Lower lobe of right lung (tissue), 2 donors: ENCODE results near the gene SPSB2. TPM values are rescaled to one million over a fixed set of nuclear protein-coding genes. Genes with fewer than 3 reads are reported as not detected.
A peak's percentile ranks its signal among the peaks of the same experiment; 100 is the strongest.
"Not testable (repeated sequence)": the region's sequence is repeated elsewhere in the genome, so short reads cannot be mapped to it uniquely, and the experiment has no call there.

Experiments
- ATAC-seq, 2 donors: fragments of 200-7000 bp; cut with Tn5 transposase; one replicate each; pipeline ENCODE4 v1.9.1; 2020 to 2022; ENCODE audit warnings: mild to moderate bottlenecking in 2 of 2, moderate library complexity in 2 of 2
- DNase-seq: peaks from one replicate; pipeline ENCODE4 v3.0.0-alpha.2; 2020
- H3K27ac ChIP-seq: fragments of 200-600 bp; one replicate; pipeline ENCODE4 v1.8.0; 2022
- H3K27me3 ChIP-seq: fragments of 200-600 bp; one replicate; pipeline ENCODE4 v1.8.0; 2022; ENCODE audit warnings: low read depth
- H3K36me3 ChIP-seq: fragments of 200-600 bp; one replicate; pipeline ENCODE4 v1.8.0; 2022; ENCODE audit warnings: mild to moderate bottlenecking
- H3K4me1 ChIP-seq: fragments of 200-600 bp; one replicate; pipeline ENCODE4 v1.8.0; 2022
- H3K4me3 ChIP-seq: fragments of 200-600 bp; one replicate; pipeline ENCODE4 v1.8.0; 2022; ENCODE audit warnings: mild to moderate bottlenecking
- H3K9me3 ChIP-seq: fragments of 200-600 bp; one replicate; pipeline ENCODE4 v1.8.0; 2022
- intact Hi-C: fragments of 100-400 bp; cut with DNase I; formaldehyde crosslinking; loops from one replicate; pipeline ENCODE4 v1.11.0; 2022
- total RNA-seq: library from RNA; stranded (reverse); fragmentation: NEBNext Ultra II Directional; extraction: Animal tissue kit (Norgen Biotek cat#: 25700); gene quantifications from one replicate; pipeline ENCODE4 v1.2.1, GENCODE V29; 2021
- TF ChIP-seq, protein P1 (sequence below): fragments of 200-600 bp; IDR thresholded peaks from one replicate; pipeline ENCODE4 v1.8.0; 2022; ENCODE audit warnings: antibody characterized with exemption, mild to moderate bottlenecking
- donor health status: DM: no; HTN: yes; CAD: no; lungs with severe emphysema.

The SPSB2 gene
- total RNA-seq, 1 donor from 2014 or later, result 25.5 TPM

GRCh38 chr12:6896846-6897435, 23.8 kb upstream of the SPSB2 start:
- TF ChIP-seq, protein P1, sequence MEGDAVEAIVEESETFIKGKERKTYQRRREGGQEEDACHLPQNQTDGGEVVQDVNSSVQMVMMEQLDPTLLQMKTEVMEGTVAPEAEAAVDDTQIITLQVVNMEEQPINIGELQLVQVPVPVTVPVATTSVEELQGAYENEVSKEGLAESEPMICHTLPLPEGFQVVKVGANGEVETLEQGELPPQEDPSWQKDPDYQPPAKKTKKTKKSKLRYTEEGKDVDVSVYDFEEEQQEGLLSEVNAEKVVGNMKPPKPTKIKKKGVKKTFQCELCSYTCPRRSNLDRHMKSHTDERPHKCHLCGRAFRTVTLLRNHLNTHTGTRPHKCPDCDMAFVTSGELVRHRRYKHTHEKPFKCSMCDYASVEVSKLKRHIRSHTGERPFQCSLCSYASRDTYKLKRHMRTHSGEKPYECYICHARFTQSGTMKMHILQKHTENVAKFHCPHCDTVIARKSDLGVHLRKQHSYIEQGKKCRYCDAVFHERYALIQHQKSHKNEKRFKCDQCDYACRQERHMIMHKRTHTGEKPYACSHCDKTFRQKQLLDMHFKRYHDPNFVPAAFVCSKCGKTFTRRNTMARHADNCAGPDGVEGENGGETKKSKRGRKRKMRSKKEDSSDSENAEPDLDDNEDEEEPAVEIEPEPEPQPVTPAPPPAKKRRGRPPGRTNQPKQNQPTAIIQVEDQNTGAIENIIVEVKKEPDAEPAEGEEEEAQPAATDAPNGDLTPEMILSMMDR, result no peak
- ATAC-seq, result no peak
- intact Hi-C loops, result no loop called here
- no peaks in the 10 kb centered on the region for H3K9me3 ChIP-seq
- H3K27ac ChIP-seq, result no peak overlapping the region
- peaks cover 9% of the 10 kb centered on the region for H3K4me1 ChIP-seq
- no peak overlapping the region for H3K4me3 ChIP-seq
- DNase-seq, result no peak
- no peaks in the 10 kb centered on the region for H3K36me3 ChIP-seq
- H3K27me3 ChIP-seq, result no peaks in the 10 kb centered on the region

DNA sequence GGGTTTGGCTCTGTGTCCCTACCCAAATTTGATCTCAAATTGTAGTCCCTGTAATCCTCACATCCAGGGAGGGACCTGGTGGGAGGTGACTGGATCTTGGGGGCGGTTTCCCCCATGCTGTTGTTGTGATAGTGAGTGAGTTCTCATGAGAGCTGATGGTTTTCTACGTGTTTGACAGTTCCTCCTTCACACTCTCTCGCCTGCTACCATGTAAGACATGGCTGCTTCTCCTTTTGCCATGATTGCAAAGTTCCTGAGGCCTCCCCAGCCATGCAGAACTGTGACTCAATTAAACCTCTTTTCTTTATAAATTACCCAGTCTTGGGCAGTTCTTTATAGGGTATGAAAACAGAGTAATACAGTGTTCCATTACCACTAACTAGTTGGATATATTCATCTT, 21.2 kb upstream of the SPSB2 start:
- no peaks in the 10 kb centered on the region for H3K9me3 ChIP-seq
- H3K4me3 ChIP-seq, result no peak overlapping the region
- no peaks in the 10 kb centered on the region for H3K36me3 ChIP-seq
- H3K27ac ChIP-seq, result no peak overlapping the region
- TF ChIP-seq, protein P1, result no peak
- intact Hi-C loops, result no loop called here
- DNase-seq (no peak), ATAC-seq (no peak)
- no peaks in the 10 kb centered on the region for H3K27me3 ChIP-seq
- H3K4me1 ChIP-seq, result peaks cover 19% of the 10 kb centered on the region

- DNase-seq, H3K27ac ChIP-seq, H3K27me3 ChIP-seq, intact Hi-C loops, H3K36me3 ChIP-seq, H3K9me3 ChIP-seq, ATAC-seq, H3K4me3 ChIP-seq: not testable (repeated sequence)
- peaks cover 23% of the 10 kb centered on the region for H3K4me1 ChIP-seq
Observed at GRCh38 chr12:6892683-6893082, 19.6 kb upstream of the SPSB2 start.

- peaks cover 32% of the 10 kb centered on the region for H3K4me1 ChIP-seq
- H3K9me3 ChIP-seq, result no peaks in the 10 kb centered on the region
- no peak for DNase-seq
- TF ChIP-seq, protein P1, result no peak
- H3K27me3 ChIP-seq, result no peaks in the 10 kb centered on the region
- peak; percentile 0 to 4 for ATAC-seq
- peak overlapping the region; percentile 94 for H3K27ac ChIP-seq
- H3K4me3 ChIP-seq, result peak overlapping the region; percentile 61
- H3K36me3 ChIP-seq, result no peaks in the 10 kb centered on the region
- intact Hi-C loops, result no loop called here
Observed at GRCh38 chr12:6891646-6892001, 18.5 kb upstream of the SPSB2 start.

DNA sequence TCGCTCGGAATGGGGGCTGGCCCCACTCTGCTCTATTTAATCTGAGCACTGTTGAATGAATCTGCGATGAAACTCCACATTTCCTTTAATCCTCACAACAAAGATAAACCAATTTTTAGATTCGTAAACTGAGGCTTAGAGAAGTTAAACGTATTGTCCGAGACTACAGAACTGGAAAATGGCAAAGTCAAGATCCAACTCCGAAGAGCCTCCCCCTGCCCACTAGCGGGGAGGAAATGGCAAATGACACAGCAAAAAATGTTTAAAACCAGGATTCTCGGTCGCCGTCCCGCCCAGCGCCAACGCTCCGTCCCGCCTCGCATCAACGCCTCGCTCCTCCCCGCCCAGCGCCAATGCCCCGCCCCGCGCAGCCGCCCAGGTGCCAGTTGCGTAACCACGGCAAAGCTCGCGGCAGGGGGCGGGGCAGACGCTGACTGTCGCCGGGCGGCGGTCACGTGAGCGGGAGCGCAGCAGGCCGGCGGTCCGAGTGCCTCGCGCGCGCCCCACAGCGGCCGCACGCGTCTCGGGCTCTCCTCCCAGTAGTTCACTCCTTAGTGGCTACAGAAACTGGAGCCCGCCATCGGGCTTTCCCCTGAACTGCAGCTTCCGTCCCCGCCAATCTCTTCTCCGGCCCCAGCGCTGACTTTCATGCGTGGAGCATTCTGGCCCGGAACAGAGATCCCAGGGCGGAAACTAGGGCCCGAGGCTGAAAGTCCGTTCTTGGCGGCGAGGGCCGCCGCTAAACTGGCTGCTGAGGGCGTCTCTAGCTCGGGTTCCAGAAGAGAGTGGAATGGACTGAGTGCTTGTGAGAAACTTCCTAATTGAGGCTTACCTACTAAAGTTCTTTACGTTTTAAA, 17.9 kb upstream of the SPSB2 start:
- H3K27me3 ChIP-seq, result no peaks in the 10 kb centered on the region
- intact Hi-C loops, result no loop called here
- peak overlapping the region; percentile 61 for H3K4me3 ChIP-seq
- no peaks in the 10 kb centered on the region for H3K36me3 ChIP-seq
- TF ChIP-seq, protein P1, result peak; percentile 91
- ATAC-seq, result peak; percentile 98 to 100
- no peaks in the 10 kb centered on the region for H3K9me3 ChIP-seq
- H3K4me1 ChIP-seq, result peaks cover 32% of the 10 kb centered on the region
- peak overlapping the region; percentile 94 for H3K27ac ChIP-seq
- DNase-seq, result peak; percentile 99

DNA sequence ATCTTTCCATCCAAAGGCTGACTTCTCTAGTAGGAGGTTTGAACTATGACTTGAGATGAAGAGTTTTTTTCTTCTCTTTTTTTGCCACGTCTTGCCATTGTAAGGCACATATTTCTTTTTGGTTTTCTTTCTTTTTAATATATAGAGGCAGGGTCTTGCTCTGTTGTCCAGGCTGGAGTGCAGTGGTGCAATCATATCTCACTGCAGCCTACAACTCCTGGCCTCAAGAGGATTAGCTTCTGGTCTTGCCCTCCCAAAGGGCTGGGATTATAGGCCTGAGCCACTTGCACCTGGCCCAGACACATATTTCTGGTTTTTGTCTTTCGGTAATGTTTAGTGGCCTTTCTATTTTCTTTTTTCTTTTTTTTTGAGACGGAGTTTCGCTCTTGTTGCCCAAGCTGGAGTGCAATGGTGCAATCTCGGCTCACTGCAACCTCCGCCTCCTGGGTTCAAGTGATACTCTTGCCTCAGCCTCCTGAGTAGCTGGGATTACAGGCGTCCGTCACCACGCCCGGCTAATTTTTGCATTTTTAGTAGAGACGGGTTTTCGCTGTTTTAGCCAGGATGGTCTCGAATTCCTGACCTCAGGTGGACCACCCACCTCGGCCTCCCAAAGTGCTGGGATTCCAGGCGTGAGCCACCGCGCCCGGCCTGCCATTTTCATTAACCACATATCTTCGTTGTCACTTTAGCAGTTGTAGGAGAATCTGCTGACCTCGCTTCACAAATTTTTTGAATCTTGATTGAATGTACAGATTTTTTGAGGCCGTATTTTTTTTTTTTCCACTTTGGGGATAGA, 16.9 kb upstream of the SPSB2 start:
- H3K27me3 ChIP-seq, H3K9me3 ChIP-seq, H3K36me3 ChIP-seq, H3K4me3 ChIP-seq, ATAC-seq, DNase-seq, intact Hi-C loops: not testable (repeated sequence)
- Histone ChIP-seq H3K4me1 (peaks cover 32% of the 10 kb centered on the region), H3K27ac (peak overlapping the region; percentile 94)

DNA sequence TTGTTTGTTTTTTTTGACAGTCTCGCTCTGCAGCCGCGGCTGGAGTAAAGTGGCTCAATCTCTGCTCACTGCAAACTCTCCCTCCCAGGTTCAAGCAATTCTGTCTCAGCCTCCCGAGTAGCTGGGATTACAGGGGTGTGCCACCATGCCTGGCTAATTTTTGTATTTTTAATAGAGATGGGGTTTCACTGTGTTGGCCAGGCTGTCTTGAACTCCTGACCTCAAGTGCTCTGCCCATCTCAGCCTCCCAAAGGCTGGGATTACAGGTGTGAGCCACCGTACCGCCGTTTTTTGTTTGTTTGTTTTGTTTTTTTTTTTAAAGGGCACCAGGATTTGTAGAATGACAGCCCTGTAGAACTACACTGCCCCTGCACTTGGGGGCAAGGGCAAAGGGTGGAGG, 15.7 kb upstream of the SPSB2 start:
- ATAC-seq, H3K9me3 ChIP-seq, DNase-seq, intact Hi-C loops, H3K27ac ChIP-seq, H3K4me3 ChIP-seq, H3K27me3 ChIP-seq: not testable (repeated sequence)
- peaks cover 17% of the 10 kb centered on the region for H3K36me3 ChIP-seq
- peaks cover 32% of the 10 kb centered on the region for H3K4me1 ChIP-seq
